Cardiac ventricle fibroblast (primary cell): ENCODE results near the gene SMIM27. TPM values are rescaled to one million over a fixed set of nuclear protein-coding genes. Genes with fewer than 3 reads are reported as not detected.

Experiments
- total RNA-seq: library from RNA; depleted of rRNA; stranded (reverse); fragments of >200 nt; gene quantifications from 2 replicates; pipeline ENCODE4 v1.2.3, GENCODE V29; 2015

Gene SMIM27
- 2.6 and 7.3 TPM in 2 replicates for total RNA-seq

DNA sequence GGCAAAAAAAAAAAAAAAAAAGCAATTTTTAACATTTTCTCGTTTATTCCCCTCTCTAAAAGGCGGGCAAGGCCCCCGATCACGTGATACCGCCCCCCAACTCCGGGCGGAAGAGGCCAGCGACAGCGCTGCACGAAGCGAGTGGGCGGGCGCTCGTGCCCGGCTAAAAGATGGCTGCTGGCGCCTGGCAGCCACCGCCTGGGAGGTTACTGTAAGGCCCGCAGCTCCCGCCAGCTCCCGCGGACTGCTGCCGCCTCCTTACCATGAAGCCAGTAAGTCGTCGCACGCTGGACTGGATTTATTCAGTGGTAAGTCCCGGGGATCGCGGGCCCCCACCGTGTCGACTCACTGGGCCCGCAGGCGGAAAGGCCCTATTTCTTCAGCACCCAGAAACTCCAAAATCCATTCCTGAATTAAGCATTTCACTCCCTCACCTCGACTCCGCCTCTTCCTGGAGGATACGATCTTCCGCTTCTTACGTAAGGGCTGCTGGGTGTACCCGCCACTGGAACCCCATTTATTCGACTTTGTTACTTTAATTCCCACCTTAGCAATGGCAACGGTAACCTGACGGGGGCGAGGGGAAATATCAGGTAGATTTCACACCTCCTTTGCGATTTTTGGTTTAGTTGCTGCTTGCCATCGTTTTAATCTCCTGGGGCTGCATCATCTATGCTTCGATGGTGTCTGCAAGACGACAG is at the start of gene SMIM27, which contains the start of gene TOPORS:
Gene SMIM27, plus strand, starts transcription at position 156 of the 701 bp plus-strand sequence. Its CDS starts 108 bp downstream, at position 264.
Gene TOPORS, minus strand, starts transcription at position 415 of the 701 bp plus-strand sequence. Its CDS starts 150 bp downstream, at position 265.

DNA sequence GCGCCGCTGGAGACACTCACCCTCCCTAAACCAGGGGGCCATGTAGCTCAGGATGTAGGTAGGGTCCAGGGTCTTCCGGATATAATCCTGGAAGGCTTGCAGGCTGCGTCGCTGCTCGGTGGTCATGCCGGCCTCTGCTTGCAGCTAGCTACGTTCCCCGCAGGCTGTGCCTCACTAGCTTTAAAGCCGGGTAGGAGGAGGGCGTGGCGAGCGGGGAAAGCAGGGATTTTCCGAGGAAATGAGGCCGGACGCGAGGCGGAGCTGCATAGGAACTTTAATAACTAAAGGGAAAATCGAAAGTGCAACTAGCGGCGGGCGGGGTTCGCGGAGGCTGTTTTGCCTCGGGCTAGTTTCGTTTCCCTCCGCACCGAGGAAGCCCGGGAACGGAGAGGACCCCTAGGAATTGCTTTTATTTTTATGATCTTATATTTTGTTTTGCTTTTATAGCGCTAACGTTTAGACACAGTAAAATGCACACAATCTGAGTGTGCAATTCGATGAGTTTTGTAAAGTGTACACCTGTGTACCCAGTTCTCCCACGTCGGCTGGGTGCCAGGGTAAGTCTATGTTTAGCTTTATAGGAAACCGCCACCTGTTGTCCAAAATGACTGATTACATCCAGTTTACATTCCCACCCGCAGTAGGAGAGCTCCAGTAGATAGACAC is 26.0 kb upstream of the SMIM27 start, which contains the start of gene RIGI:
Gene RIGI, minus strand, starts transcription at position 156 of the 666 bp plus-strand sequence. Its CDS starts 30 bp downstream, at position 126.

GRCh38 chr9:32572900-32573523 is 20.9 kb downstream of the SMIM27 start, which contains the start of gene NDUFB6:
Gene NDUFB6, minus strand, starts transcription at chr9:32573159. Its CDS starts 99 bp downstream, at chr9:32573060.

Other genes with a start within 250 kb of the SMIM27 start
- 74.1 and 75.0 TPM in 2 replicates for gene ACO1, start 167.7 kb upstream of the SMIM27 start, total RNA-seq
- gene RIGI, start 26.1 kb upstream of the SMIM27 start, total RNA-seq: 4.9 and 5.4 TPM in 2 replicates
- gene TOPORS, start 259 bp downstream of the SMIM27 start, total RNA-seq: 16.1 and 16.7 TPM in 2 replicates
- gene NDUFB6, start 20.8 kb downstream of the SMIM27 start, total RNA-seq: 26.3 and 45.6 TPM in 2 replicates
- gene TAF1L, start 83.3 kb downstream of the SMIM27 start, total RNA-seq: not detected in 2 replicates
- gene TMEM215, start 231.2 kb downstream of the SMIM27 start, total RNA-seq: not detected in 2 replicates